H9 (cell line): ENCODE measurements around the gene DAB1. TPM values are rescaled to one million over a fixed set of nuclear protein-coding genes. Genes with fewer than 3 reads are reported as not detected.
A peak's percentile ranks its signal among the peaks of the same experiment; 100 is the strongest.

Experiments used
- DNase-seq: peaks from one replicate; pipeline ENCODE4 v3.0.0-alpha.2; 2017
- H2AFZ ChIP-seq: one replicate; pipeline ENCODE4 v1.6.1; 2013; ENCODE audit warnings: mild to moderate bottlenecking, low read length, control low read depth, moderate library complexity
- H2AK5ac ChIP-seq: 2 replicates; pipeline ENCODE4 v1.6.1; 2013; ENCODE audit warnings: low read length, control low read depth, mixed read lengths; ENCODE audit not compliant: insufficient read length
- H2BK120ac ChIP-seq: one replicate; pipeline ENCODE4 v1.6.1; 2013; ENCODE audit warnings: low read depth, mild to moderate bottlenecking, low read length, control low read depth, inconsistent platforms; ENCODE audit not compliant: poor library complexity, severe bottlenecking
- H2BK12ac ChIP-seq: 2 replicates; pipeline ENCODE4 v1.6.1; 2013; ENCODE audit warnings: low read length, control low read depth, mixed read lengths, low read depth; ENCODE audit not compliant: insufficient read length
- H2BK15ac ChIP-seq: 2 replicates; pipeline ENCODE4 v1.6.1; 2013; ENCODE audit warnings: low read depth, low read length, control low read depth
- H2BK20ac ChIP-seq: one replicate; pipeline ENCODE4 v1.6.1; 2013; ENCODE audit warnings: low read depth, mild to moderate bottlenecking, low read length, control low read depth, inconsistent platforms; ENCODE audit not compliant: poor library complexity, severe bottlenecking
- H2BK5ac ChIP-seq: 2 replicates; pipeline ENCODE4 v1.6.1; 2013; ENCODE audit warnings: low read length, control low read depth, mixed read lengths; ENCODE audit not compliant: insufficient read length
- H3K14ac ChIP-seq: 2 replicates; pipeline ENCODE4 v1.6.1; 2013; ENCODE audit warnings: low read length, control low read depth; ENCODE audit not compliant: insufficient read depth
- H3K18ac ChIP-seq: 2 replicates; pipeline ENCODE4 v1.6.1; 2013; ENCODE audit warnings: low read depth, mild to moderate bottlenecking, mixed read lengths, low read length, control low read depth; ENCODE audit not compliant: insufficient read length
- H3K23ac ChIP-seq: 2 replicates; pipeline ENCODE4 v1.6.1; 2013; ENCODE audit warnings: low read length, control low read depth, mixed read lengths, low read depth; ENCODE audit not compliant: insufficient read length
- H3K23me2 ChIP-seq: 2 replicates; pipeline ENCODE4 v1.6.1; 2013; ENCODE audit warnings: low read depth, mild to moderate bottlenecking, mixed read lengths, low read length, control low read depth; ENCODE audit not compliant: insufficient read length, poor library complexity, severe bottlenecking
- H3K27ac ChIP-seq: 2 replicates; pipeline ENCODE4 v1.5.1; 2013; ENCODE audit warnings: low read length, control low read depth, mixed read lengths, low read depth; ENCODE audit not compliant: insufficient read length
- H3K27me3 ChIP-seq: 2 replicates; pipeline ENCODE4 v1.6.1; 2013; ENCODE audit warnings: low read length, control low read depth, inconsistent platforms; ENCODE audit not compliant: insufficient read depth
- H3K4ac ChIP-seq: 2 replicates; pipeline ENCODE4 v1.6.1; 2013; ENCODE audit warnings: low read depth, mild to moderate bottlenecking, control low read depth, inconsistent platforms, low read length, moderate library complexity
- H3K4me1 ChIP-seq: 2 replicates; pipeline ENCODE4 v1.6.1; 2013; ENCODE audit warnings: low read length, control low read depth, inconsistent platforms; ENCODE audit not compliant: insufficient read depth
- H3K4me2 ChIP-seq: 2 replicates; pipeline ENCODE4 v1.6.1; 2013; ENCODE audit warnings: low read length, control low read depth, mixed read lengths; ENCODE audit not compliant: insufficient read length, insufficient read depth
- H3K56ac ChIP-seq: 2 replicates; pipeline ENCODE4 v1.6.1; 2013; ENCODE audit warnings: low read depth, mild to moderate bottlenecking, mixed read lengths, low read length, control low read depth; ENCODE audit not compliant: insufficient read length
- H3K79me1 ChIP-seq: 2 replicates; pipeline ENCODE4 v1.6.1; 2013; ENCODE audit warnings: low read depth, mild to moderate bottlenecking, moderate library complexity, low read length, control low read depth, inconsistent platforms; ENCODE audit not compliant: insufficient read depth, poor library complexity, severe bottlenecking
- H3K79me2 ChIP-seq: 2 replicates; pipeline ENCODE4 v1.6.1; 2013; ENCODE audit warnings: low read length, control low read depth, inconsistent platforms; ENCODE audit not compliant: insufficient read depth
- H3K9ac ChIP-seq: 2 replicates; pipeline ENCODE4 v1.6.1; 2013; ENCODE audit warnings: low read length, control low read depth, mixed read lengths; ENCODE audit not compliant: insufficient read length; ENCODE audit errors: extremely low read depth
- H3K9me3 ChIP-seq: one replicate; pipeline ENCODE4 v1.6.1; 2013; ENCODE audit warnings: low read depth, low read length, inconsistent platforms; ENCODE audit not compliant: control insufficient read depth
- H3T11ph ChIP-seq: one replicate; pipeline ENCODE4 v1.6.1; 2013; ENCODE audit warnings: mild to moderate bottlenecking, low read length, control low read depth, inconsistent platforms
- H4K20me1 ChIP-seq: one replicate; pipeline ENCODE4 v1.6.1; 2013; ENCODE audit not compliant: control insufficient read depth, insufficient read length, insufficient read depth
- H4K5ac ChIP-seq: 2 replicates; pipeline ENCODE4 v1.6.1; 2013; ENCODE audit warnings: low read depth, mild to moderate bottlenecking, mixed read lengths, low read length, control low read depth; ENCODE audit not compliant: insufficient read length
- H4K8ac ChIP-seq: replicated peaks from 2 replicates; pipeline ENCODE4 v1.6.1; 2013; ENCODE audit warnings: low read length, control low read depth, mixed read lengths, low read depth; ENCODE audit not compliant: insufficient read length
- H4K91ac ChIP-seq: 2 replicates; pipeline ENCODE4 v1.6.1; 2013; ENCODE audit warnings: low read depth, mild to moderate bottlenecking, moderate library complexity, mixed read lengths, low read length, control low read depth; ENCODE audit not compliant: insufficient read length
- H3K27ac Mint-ChIP-seq, 3 experiments: 2 replicates in 2 of 3; 3 replicates in 1 of 3; pipeline ENCODE4 v1.8.0; 2020 to 2021; ENCODE audit warnings: mixed read lengths in 3 of 3, mild to moderate bottlenecking in 1 of 3, moderate library complexity in 1 of 3
- H3K27me3 Mint-ChIP-seq: 2 replicates; pipeline ENCODE4 v1.8.0; 2021; ENCODE audit warnings: low read depth, mild to moderate bottlenecking, moderate library complexity, mixed read lengths
- H3K36me3 Mint-ChIP-seq, 3 experiments: 2 replicates in 2 of 3; 3 replicates in 1 of 3; pipeline ENCODE4 v1.8.0; 2020 to 2021; ENCODE audit warnings: low read depth in 3 of 3, mixed read lengths in 3 of 3; ENCODE audit not compliant: insufficient read depth in 1 of 3
- H3K4me1 Mint-ChIP-seq, 2 experiments: 2 replicates each; pipeline ENCODE4 v1.8.0; 2020; ENCODE audit warnings: mixed read lengths in 2 of 2
- H3K4me3 Mint-ChIP-seq, 2 experiments: 2 replicates in 1 of 2; 3 replicates in 1 of 2; pipeline ENCODE4 v1.8.0; 2020 to 2021; ENCODE audit warnings: mild to moderate bottlenecking in 2 of 2, mixed read lengths in 2 of 2, moderate library complexity in 1 of 2
- H3K9me3 Mint-ChIP-seq, 2 experiments: 2 replicates in 1 of 2; 3 replicates in 1 of 2; pipeline ENCODE4 v1.8.0; 2020; ENCODE audit warnings: mild to moderate bottlenecking in 2 of 2, mixed read lengths in 2 of 2, moderate library complexity in 1 of 2
- WGBS: extraction: QIAGEN DNeasy Blood & Tissue Kit; methylation state at CpG from one replicate; pipeline ENCODE4 v1.1.7; 2013; ENCODE audit warnings: missing lambda C conversion rate, low lambda C conversion rate, mixed read lengths; ENCODE audit not compliant: insufficient read length; ENCODE audit errors: extremely low coverage; 5-methylcytosine and 5-hydroxymethylcytosine counted together
- total RNA-seq: library from RNA; stranded (reverse); gene quantifications from 2 replicates; pipeline ENCODE4 v1.2.1, GENCODE V29; 2021
- TF ChIP-seq, protein P1 (sequence below): fragments of 200-600 bp; sonication (generic); conservative IDR thresholded peaks from 3 replicates; pipeline ENCODE4 v1.8.0; 2021; ENCODE audit warnings: antibody characterized with exemption, mild to moderate bottlenecking

The DAB1 gene
- total RNA-seq, 1 experiment from 2014 or later, result 9.3 TPM

DNA sequence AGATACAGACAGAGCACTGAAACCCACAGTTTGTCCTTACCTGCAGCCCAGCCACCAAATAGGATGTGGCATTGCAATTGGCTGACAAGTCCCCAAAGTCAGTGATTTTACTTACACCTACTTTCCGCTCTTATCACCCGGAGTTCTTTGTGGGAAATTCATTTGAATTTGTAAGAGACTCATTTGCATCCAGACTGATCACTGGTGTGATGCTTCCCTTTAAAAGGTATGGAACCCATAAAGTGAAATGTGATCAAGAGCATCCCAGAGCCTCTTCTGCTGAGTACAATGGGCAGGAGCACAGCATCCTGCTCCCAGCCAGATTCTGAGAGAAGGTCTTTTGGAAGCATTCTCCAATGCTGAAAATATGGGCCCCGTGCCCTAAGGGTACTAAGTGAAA lies 161.4 kb downstream of the DAB1 start:
- Histone ChIP-seq H3K79me1 (no peaks in the 10 kb centered on the region), H3T11ph (no peak overlapping the region), H4K20me1 (no peaks in the 10 kb centered on the region), H2AFZ (no peak overlapping the region), H3K4ac (no peak overlapping the region), H2BK20ac (no peak overlapping the region), H3K79me2 (no peaks in the 10 kb centered on the region), H3K9me3 (no peaks in the 10 kb centered on the region), H3K27me3 (no peaks in the 10 kb centered on the region), H3K23ac (no peak overlapping the region), H4K91ac (no peak overlapping the region), H4K8ac (no peak overlapping the region), H3K4me2 (no peak overlapping the region), H3K14ac (no peak overlapping the region), H3K4me1 (peaks cover 3% of the 10 kb centered on the region; the same call in 1 of the 2 replicates), H2BK5ac (no peak overlapping the region), H2AK5ac (no peak overlapping the region), H3K27ac (no peak overlapping the region), H2BK12ac (no peak overlapping the region), H3K56ac (no peak overlapping the region), H2BK15ac (no peak overlapping the region), H3K18ac (no peak overlapping the region), H3K23me2 (no peaks in the 10 kb centered on the region), H2BK120ac (no peak overlapping the region), H4K5ac (no peak overlapping the region), H3K9ac (no peak overlapping the region)
- H3K27me3 Mint-ChIP-seq, result no peaks in the 10 kb centered on the region; the same call in 1 of the 2 replicates
- peak; percentile 41 for DNase-seq
- no CpG with 5 or more reads among the region's 3 CpGs for WGBS
- H3K36me3 Mint-ChIP-seq, result peaks cover 1 to 6% (median 4%) of the 10 kb centered on the region in 3 experiments; a peak in 5 of 7 replicates
- no peak overlapping the region for H3K4me3 Mint-ChIP-seq
- H3K4me1 Mint-ChIP-seq, result peaks cover 12 to 13% of the 10 kb centered on the region in 2 experiments
- H3K27ac Mint-ChIP-seq, result peak overlapping the region in 1 of 3 experiments; percentile 41; a peak in 1 of 7 replicates
- peaks cover 6 to 8% of the 10 kb centered on the region in 2 experiments; a peak in 4 of 5 replicates for H3K9me3 Mint-ChIP-seq
- TF ChIP-seq, protein P1, sequence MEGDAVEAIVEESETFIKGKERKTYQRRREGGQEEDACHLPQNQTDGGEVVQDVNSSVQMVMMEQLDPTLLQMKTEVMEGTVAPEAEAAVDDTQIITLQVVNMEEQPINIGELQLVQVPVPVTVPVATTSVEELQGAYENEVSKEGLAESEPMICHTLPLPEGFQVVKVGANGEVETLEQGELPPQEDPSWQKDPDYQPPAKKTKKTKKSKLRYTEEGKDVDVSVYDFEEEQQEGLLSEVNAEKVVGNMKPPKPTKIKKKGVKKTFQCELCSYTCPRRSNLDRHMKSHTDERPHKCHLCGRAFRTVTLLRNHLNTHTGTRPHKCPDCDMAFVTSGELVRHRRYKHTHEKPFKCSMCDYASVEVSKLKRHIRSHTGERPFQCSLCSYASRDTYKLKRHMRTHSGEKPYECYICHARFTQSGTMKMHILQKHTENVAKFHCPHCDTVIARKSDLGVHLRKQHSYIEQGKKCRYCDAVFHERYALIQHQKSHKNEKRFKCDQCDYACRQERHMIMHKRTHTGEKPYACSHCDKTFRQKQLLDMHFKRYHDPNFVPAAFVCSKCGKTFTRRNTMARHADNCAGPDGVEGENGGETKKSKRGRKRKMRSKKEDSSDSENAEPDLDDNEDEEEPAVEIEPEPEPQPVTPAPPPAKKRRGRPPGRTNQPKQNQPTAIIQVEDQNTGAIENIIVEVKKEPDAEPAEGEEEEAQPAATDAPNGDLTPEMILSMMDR, result no peak
